Measurements from ENCODE around the gene TEX13D. TPM values are rescaled to one million over a fixed set of nuclear protein-coding genes. Genes with fewer than 3 reads are reported as not detected.

The TEX13D gene
- total RNA-seq, 2 donors from 2014 or later: not detected

DNA sequence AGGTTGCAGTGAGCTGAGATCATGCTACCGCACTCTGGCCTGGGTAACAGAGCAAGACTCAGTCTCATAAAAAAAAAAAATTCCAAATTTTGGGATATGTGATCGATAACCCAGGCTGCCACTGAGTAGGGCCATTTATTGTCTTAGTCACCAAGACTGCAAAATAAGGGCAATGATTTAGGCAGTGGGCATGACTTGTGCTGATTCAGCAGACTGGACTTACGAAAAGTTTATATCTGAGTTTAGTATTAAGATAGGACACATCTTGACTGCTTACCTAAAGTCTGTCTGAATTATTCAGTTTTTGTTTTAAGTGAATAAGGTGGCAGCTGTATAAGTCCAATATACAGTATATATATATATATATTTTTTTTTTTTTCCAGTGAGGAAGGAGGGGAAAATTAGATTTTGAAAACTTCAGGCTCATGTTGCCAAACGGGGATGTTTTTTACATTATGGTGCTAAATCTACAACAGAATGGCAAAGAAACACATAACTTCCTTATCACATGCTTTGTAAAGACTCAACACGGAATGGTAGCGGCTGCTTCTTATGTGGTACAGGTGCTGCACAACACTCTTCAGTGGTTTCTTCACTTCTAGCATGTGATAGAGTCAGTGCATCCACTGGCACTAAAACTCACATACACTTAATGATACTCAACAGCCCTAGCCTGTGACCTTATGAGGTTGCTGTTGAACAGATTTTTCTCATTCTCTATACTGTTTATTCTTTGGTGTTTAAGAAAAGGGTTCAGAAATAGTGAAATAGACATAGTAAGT lies 6.5 kb downstream of the TEX13D start:
- H3K4me1 ChIP-seq: no peaks in the 10 kb centered on the region
- H3K9me3 ChIP-seq: no peaks in the 10 kb centered on the region
- TF ChIP-seq, protein P1, sequence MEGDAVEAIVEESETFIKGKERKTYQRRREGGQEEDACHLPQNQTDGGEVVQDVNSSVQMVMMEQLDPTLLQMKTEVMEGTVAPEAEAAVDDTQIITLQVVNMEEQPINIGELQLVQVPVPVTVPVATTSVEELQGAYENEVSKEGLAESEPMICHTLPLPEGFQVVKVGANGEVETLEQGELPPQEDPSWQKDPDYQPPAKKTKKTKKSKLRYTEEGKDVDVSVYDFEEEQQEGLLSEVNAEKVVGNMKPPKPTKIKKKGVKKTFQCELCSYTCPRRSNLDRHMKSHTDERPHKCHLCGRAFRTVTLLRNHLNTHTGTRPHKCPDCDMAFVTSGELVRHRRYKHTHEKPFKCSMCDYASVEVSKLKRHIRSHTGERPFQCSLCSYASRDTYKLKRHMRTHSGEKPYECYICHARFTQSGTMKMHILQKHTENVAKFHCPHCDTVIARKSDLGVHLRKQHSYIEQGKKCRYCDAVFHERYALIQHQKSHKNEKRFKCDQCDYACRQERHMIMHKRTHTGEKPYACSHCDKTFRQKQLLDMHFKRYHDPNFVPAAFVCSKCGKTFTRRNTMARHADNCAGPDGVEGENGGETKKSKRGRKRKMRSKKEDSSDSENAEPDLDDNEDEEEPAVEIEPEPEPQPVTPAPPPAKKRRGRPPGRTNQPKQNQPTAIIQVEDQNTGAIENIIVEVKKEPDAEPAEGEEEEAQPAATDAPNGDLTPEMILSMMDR (IDR thresholded peaks at IDR 0.05): no peak
- H3K27me3 ChIP-seq: no peaks in the 10 kb centered on the region
- no peak overlapping the region for H3K27ac ChIP-seq
- DNase-seq (ENCODE audit: low spot score): no peak
- H3K4me3 ChIP-seq: no peak overlapping the region
- H3K36me3 ChIP-seq: no peaks in the 10 kb centered on the region

DNA sequence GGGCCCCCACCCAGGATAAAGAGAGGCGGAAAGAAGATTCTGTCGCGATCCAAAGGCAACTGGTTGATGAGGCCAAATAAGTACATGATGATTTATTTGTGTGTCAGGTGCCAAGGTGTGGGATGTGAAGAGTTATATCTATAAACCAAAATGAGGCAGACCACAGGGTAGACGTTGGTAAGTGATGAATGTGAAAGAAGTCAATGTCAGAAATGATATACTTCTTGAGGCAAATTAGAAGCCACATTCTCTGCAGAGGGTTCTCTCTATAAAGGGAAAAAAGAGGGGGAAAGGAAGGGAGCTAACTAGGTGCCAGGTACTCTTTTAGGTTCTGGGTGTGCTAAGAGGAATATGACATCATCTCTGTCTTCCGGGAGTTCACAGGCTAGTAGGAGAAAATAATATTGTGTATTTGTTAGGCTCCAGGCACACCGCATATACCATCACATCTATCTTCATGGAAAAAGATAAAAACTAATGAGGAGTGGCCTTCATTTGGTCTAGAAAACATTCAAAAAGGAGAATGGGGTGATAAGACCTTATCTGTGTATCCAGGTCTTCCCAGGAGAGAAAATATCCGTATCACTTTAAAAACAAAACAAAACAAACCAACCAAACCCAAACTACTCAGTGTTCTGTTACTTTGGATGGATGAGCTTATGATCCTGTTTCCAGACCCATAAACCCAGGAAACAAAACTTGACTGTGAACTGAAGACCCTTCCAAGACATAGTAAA lies 9.1 kb downstream of the TEX13D start:
- DNase-seq (ENCODE audit: low spot score): no peak
- Histone ChIP-seq H3K4me3 (no peak overlapping the region), H3K27ac (no peak overlapping the region), H3K27me3 (no peaks in the 10 kb centered on the region), H3K4me1 (no peaks in the 10 kb centered on the region), H3K36me3 (no peaks in the 10 kb centered on the region), H3K9me3 (no peaks in the 10 kb centered on the region)
- TF ChIP-seq, protein P1 (IDR thresholded peaks at IDR 0.05): no peak

DNA sequence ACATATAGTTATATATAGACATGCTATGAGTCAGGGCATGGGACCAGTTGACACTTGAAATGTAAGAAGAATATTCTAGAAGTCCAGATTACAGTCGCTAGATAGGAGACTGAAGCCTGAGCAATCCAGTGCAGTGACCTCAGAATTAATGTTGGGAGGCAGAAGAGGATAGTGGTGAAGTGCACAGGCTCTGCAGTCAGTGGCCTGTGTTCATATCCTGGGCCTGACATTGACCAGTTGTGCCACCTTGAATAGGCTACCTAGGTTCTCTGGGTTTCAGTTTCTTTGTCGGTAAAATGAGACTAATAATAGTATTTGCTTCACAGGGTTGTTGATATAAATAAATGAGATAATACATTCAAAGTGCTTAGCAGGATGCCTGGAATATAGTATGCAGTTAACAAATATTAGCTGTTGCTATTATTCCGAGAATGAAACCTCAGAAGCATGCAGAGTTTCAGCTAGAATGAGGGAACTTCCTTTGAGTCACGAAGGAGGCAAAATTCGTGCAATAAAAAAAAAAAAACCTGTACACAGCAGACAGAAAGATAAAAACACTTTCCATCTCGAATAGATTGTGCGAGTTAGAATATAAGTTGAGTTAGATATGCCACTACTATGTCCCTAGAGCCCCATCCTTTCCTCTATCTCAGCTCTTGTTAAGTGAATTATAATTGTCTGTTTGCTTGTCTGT lies 9.9 kb downstream of the TEX13D start:
- Histone ChIP-seq H3K36me3 (no peaks in the 10 kb centered on the region), H3K9me3 (no peaks in the 10 kb centered on the region), H3K27me3 (no peaks in the 10 kb centered on the region), H3K4me1 (no peaks in the 10 kb centered on the region), H3K27ac (no peak overlapping the region), H3K4me3 (no peak overlapping the region)
- TF ChIP-seq, protein P1 (IDR thresholded peaks at IDR 0.05): no peak
- no peak for DNase-seq (ENCODE audit: low spot score)

DNA sequence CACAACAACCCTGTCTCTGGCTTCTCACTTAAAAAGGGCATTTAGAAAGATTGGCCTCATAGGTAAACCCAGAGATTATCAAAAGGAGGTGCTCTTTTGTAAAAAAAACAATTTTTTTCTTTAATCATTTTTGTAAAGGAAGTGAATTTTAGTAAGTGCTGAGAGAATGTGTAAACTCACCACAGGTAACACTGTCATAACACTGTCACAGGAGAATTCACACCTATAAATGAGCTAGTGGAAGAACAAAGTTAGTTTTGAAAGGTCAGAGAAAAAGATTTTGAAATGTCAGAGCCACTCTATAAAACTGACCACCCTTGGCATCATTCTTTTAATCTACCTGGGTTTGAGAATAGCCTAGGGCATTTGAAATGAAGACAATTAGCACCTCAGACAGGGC lies 10.6 kb downstream of the TEX13D start:
- TF ChIP-seq, protein P1 (IDR thresholded peaks at IDR 0.05): no peak
- no peaks in the 10 kb centered on the region for H3K36me3 ChIP-seq
- no peaks in the 10 kb centered on the region for H3K9me3 ChIP-seq
- H3K27me3 ChIP-seq: no peaks in the 10 kb centered on the region
- H3K27ac ChIP-seq: no peak overlapping the region
- no peaks in the 10 kb centered on the region for H3K4me1 ChIP-seq
- no peak overlapping the region for H3K4me3 ChIP-seq
- DNase-seq (ENCODE audit: low spot score): no peak

DNA sequence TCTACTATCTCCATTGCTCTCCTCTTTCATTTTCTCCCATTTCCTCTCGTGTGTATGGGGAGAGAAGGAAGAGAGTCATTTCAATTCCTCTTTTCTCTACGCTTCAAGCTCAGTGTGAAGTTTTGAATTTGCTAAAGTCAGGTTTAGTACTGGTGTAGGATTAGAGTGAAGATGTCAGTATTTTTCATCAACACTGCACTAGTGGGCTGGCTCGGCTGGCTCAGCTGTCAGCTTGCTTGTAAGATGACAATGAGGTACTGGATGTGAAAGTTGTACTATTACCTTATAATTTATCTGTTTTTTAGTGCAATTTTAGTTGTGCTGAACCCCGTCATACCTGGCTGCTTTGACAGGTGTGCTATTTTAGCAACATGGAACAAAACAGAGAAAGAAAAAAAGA lies 11.8 kb downstream of the TEX13D start:
- DNase-seq (ENCODE audit: low spot score): no peak
- no peak overlapping the region for H3K27ac ChIP-seq
- TF ChIP-seq, protein P1 (IDR thresholded peaks at IDR 0.05): no peak
- no peaks in the 10 kb centered on the region for H3K4me1 ChIP-seq
- no peaks in the 10 kb centered on the region for H3K36me3 ChIP-seq
- no peak overlapping the region for H3K4me3 ChIP-seq
- no peaks in the 10 kb centered on the region for H3K9me3 ChIP-seq
- H3K27me3 ChIP-seq: no peaks in the 10 kb centered on the region

All from right atrium auricular region (tissue), 2 donors.